HEK293T (cell line): ENCODE measurements around the gene ARMC9.
"Not testable (repeated sequence)": the region's sequence is repeated elsewhere in the genome, so short reads cannot be mapped to it uniquely, and the experiment has no call there.

Source experiments
- ELF4 ChIP-seq: fragments of 450-650 bp; IDR thresholded peaks from 2 replicates; pipeline ENCODE4 v1.6.1; 2017; ENCODE audit warnings: antibody characterized with exemption
- FOXA1 ChIP-seq: fragments of 450-650 bp; IDR thresholded peaks from 2 replicates; pipeline ENCODE4 v1.6.1; 2016; ENCODE audit warnings: mild to moderate bottlenecking
- L3MBTL2 ChIP-seq: fragments of 450-650 bp; conservative IDR thresholded peaks from 2 replicates; pipeline ENCODE4 v1.6.1; 2016; ENCODE audit warnings: mild to moderate bottlenecking
- ZNF384 ChIP-seq: fragments of 450-650 bp; IDR thresholded peaks from 2 replicates; pipeline ENCODE4 v1.6.1; 2016

GRCh38 chr2:231407686-231408085, 209.3 kb downstream of the ARMC9 start:
- TF ChIP-seq ZNF384, FOXA1, ELF4, L3MBTL2: not testable (repeated sequence)
